GM23248 (cell line): Measurements from ENCODE around the gene SHE. TPM values are rescaled to one million over a fixed set of nuclear protein-coding genes. Genes with fewer than 3 reads are reported as not detected.
A peak's percentile ranks its signal among the peaks of the same experiment; 100 is the strongest.

Experiments
- DNase-seq: peaks from one replicate; pipeline ENCODE4 v3.0.0-alpha.2; 2015
- H2AFZ ChIP-seq: fragments of 200-600 bp; sonication (generic); 2 replicates; pipeline ENCODE4 v1.6.1; 2016; ENCODE audit warnings: antibody characterized with exemption
- H3F3A ChIP-seq: fragments of 200-600 bp; sonication (generic); 2 replicates; pipeline ENCODE4 v1.6.1; 2016; ENCODE audit warnings: mild to moderate bottlenecking, antibody characterized with exemption, mixed run types; ENCODE audit not compliant: insufficient read depth
- H3K27ac ChIP-seq: fragments of 200-600 bp; sonication (generic); 2 replicates; pipeline ENCODE4 v1.5.1; 2016; ENCODE audit warnings: mild to moderate bottlenecking
- H3K27me3 ChIP-seq: fragments of 200-600 bp; sonication (generic); replicated peaks from 2 replicates; pipeline ENCODE4 v1.6.1; 2016; ENCODE audit warnings: mild to moderate bottlenecking; ENCODE audit not compliant: insufficient read depth
- H3K36me3 ChIP-seq: fragments of 200-600 bp; sonication (generic); 2 replicates; pipeline ENCODE4 v1.6.1; 2016; ENCODE audit warnings: low read depth, mild to moderate bottlenecking
- H3K4me1 ChIP-seq: fragments of 200-600 bp; sonication (generic); 2 replicates; pipeline ENCODE4 v1.6.1; 2016; ENCODE audit warnings: mild to moderate bottlenecking; ENCODE audit not compliant: insufficient read depth
- H3K4me2 ChIP-seq: fragments of 200-600 bp; sonication (generic); one replicate; pipeline ENCODE4 v1.6.1; 2016; ENCODE audit warnings: mild to moderate bottlenecking; ENCODE audit not compliant: unreplicated experiment
- H3K4me3 ChIP-seq: fragments of 200-600 bp; sonication (generic); 2 replicates; pipeline ENCODE4 v1.5.1; 2016; ENCODE audit warnings: mild to moderate bottlenecking
- H3K79me2 ChIP-seq: fragments of 200-600 bp; sonication (generic); 2 replicates; pipeline ENCODE4 v1.6.1; 2016; ENCODE audit warnings: mild to moderate bottlenecking; ENCODE audit not compliant: insufficient read depth
- H3K9ac ChIP-seq: fragments of 200-600 bp; sonication (generic); 2 replicates; pipeline ENCODE4 v1.6.1; 2016; ENCODE audit warnings: mild to moderate bottlenecking
- H3K9me2 ChIP-seq: fragments of 200-600 bp; sonication (generic); 2 replicates; pipeline ENCODE4 v1.6.1; 2016; ENCODE audit warnings: mixed run types, mild to moderate bottlenecking, moderate library complexity; ENCODE audit not compliant: insufficient read depth
- H3K9me3 ChIP-seq: fragments of 200-600 bp; sonication (generic); one replicate; pipeline ENCODE4 v1.6.1; 2017; ENCODE audit warnings: low read depth
- H4K20me1 ChIP-seq: fragments of 200-600 bp; sonication (generic); 2 replicates; pipeline ENCODE4 v1.6.0; 2016; ENCODE audit not compliant: insufficient read depth
- EZH2 ChIP-seq: fragments of 200-600 bp; sonication (generic); IDR thresholded peaks from 2 replicates; pipeline ENCODE4 v1.6.1; 2018; ENCODE audit warnings: antibody characterized with exemption, mild to moderate bottlenecking; ENCODE audit not compliant: insufficient read depth, poor library complexity, severe bottlenecking
- EZH2phosphoT487 ChIP-seq: fragments of 200-600 bp; sonication (generic); IDR thresholded peaks from 2 replicates; pipeline ENCODE4 v1.6.1; 2018; ENCODE audit warnings: antibody characterized with exemption, moderate library complexity, mild to moderate bottlenecking, low read depth; ENCODE audit not compliant: insufficient read depth
- WGBS, 2 experiments: methylation state at CpG; one replicate each; pipeline ENCODE4 v1.1.6; 2015 to 2017; ENCODE audit warnings: low lambda C conversion rate in 2 of 2, low coverage in 1 of 2; ENCODE audit errors: missing lambda C conversion rate in 2 of 2; 5-methylcytosine and 5-hydroxymethylcytosine counted together
- in situ Hi-C: fragments of 300-500 bp; cut with MboI; formaldehyde crosslinking; loops from 2 replicates; pipeline ENCODE4 v1.15.0; 2020
- polyA plus RNA-seq: library from polyadenylated mRNA; unstranded; fragments of >200 nt; fragmentation: Nextera tagmentation; extraction: Ambion mirVana; gene quantifications from 2 replicates; pipeline ENCODE4 v1.2.1, GENCODE V29; 2016
- total RNA-seq: library from RNA; depleted of rRNA; stranded (reverse); fragments of >200 nt; shearing (Covaris generic); gene quantifications from 2 replicates; pipeline ENCODE4 v1.2.3, GENCODE V29; 2014

The SHE gene
- total and polyA plus RNA-seq, 2 experiments from 2014 or later, result 0.03 TPM; not detected in 1

DNA sequence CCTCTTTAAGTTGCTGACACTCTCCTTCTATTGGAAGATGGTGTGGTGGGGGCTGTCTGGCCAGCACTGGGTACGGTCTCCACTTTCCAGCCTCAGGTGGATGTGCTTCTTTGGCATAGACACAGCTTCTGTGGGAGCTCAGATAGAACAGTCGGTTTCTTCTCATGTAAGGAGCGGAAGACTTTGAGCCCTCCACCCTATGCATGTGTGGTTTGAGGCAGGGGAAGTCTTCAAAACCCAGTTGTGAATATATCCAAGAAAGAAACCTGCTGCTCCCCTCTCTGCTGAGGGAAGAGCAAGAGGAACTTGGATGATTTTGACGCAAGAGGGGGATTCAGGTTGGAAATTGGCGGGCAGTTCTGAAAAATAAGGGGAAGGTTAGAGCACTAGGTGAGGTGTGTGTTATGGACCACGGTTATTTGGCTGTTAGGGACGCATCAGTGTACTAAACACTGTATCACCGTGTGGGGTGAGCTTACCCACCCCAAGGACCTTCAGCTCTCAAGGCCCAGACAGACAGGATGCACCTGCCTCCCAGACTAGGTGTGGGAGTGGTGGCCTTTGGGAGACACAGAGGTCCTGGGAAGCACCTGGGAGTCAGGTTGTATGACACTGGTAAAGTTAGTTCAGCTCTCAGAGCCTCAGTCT is 60.8 kb downstream of the SHE start:
- H3K4me2 ChIP-seq, result peak overlapping the region; percentile 17
- peaks cover 1% of the 10 kb centered on the region; the same call in 1 of the 2 replicates for H3F3A ChIP-seq
- in situ Hi-C loops, result no loop called here
- no peaks in the 10 kb centered on the region for H3K27me3 ChIP-seq
- H2AFZ ChIP-seq, result no peak overlapping the region
- no peak overlapping the region for H3K27ac ChIP-seq
- no peak overlapping the region for H3K9ac ChIP-seq
- TF ChIP-seq EZH2 (no peak), EZH2phosphoT487 (no peak)
- no peak for DNase-seq
- H4K20me1 ChIP-seq, result no peaks in the 10 kb centered on the region
- no peak overlapping the region for H3K4me3 ChIP-seq
- peaks cover 38% of the 10 kb centered on the region for H3K4me1 ChIP-seq
- H3K79me2 ChIP-seq, result no peaks in the 10 kb centered on the region
- H3K9me3 ChIP-seq, result no peaks in the 10 kb centered on the region
- H3K36me3 ChIP-seq, result no peaks in the 10 kb centered on the region
- 83 to 85% methylated on average over 8 of the region's 8 CpGs for WGBS, 2 experiments
- no peaks in the 10 kb centered on the region for H3K9me2 ChIP-seq

DNA sequence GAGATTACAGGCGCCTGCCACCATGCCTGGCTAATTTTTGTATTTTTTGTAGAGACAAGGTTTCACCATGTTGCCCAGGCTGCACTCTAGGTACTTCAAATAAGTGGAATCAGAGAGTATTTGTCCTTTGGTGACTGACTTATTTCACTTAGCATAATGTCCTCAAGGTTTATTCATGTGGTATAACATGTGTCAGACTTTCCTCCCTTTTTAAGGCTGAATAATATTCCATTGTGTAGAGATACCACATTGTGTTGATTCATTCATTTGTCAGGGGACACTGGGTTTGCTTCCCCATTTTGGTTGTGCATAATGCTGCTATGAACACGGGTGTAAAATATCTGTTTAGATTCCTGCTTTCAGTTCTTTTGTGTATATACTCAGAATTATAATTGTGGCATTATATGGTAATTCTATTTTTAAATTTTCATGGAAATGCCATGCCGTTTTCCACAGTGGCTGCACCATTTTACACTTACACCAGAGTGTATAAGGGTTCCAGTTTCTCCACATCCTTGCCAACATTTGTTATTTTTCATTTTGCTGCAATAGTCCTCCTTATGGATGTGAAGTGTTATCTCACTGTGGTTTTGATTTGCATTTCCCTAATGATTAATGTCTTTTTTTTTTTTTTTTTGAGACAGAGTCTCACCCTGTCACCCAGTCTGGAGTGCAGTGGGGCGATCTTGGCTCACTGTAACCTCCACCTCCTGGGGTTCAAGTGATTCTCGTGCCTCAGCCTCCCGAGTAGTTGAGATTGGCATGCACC is 62.0 kb downstream of the SHE start:
- Histone ChIP-seq H2AFZ (no peak overlapping the region), H3K79me2 (no peaks in the 10 kb centered on the region), H3K36me3 (no peaks in the 10 kb centered on the region), H3K27ac (no peak overlapping the region), H3K4me1 (peaks cover 26% of the 10 kb centered on the region), H3K27me3 (no peaks in the 10 kb centered on the region), H3K4me2 (no peak overlapping the region), H4K20me1 (no peaks in the 10 kb centered on the region), H3F3A (no peaks in the 10 kb centered on the region), H3K4me3 (no peak overlapping the region), H3K9me3 (no peaks in the 10 kb centered on the region), H3K9ac (no peak overlapping the region), H3K9me2 (no peaks in the 10 kb centered on the region)
- 76 to 78% methylated on average over 6 of the region's 6 CpGs for WGBS, 2 experiments
- DNase-seq, result no peak
- in situ Hi-C loops, result no loop called here
- no peak for TF ChIP-seq EZH2phosphoT487
- no peak for TF ChIP-seq EZH2

DNA sequence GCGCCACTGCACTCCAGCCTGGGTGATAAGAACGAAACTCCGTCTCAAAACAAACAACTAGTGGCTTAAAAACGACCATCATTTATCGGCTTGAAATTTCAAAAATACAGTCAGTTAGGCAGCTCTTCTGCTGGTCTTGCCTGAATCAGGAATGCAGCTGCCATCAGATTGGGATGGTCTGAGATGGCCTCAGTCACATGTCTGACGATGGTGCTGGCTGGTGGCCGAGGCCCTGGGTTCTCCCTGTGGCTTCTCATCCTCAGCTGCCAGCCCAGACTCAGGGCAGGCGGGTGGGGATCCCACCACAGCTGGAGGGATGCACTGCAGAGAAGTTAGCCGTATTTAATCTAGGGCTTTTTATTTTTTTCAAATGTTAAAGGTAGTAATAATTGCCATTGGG is 65.8 kb downstream of the SHE start:
- H3K9ac ChIP-seq, result no peak overlapping the region
- no peak overlapping the region for H3K4me2 ChIP-seq
- H3K9me2 ChIP-seq, result no peaks in the 10 kb centered on the region
- H3K79me2 ChIP-seq, result no peaks in the 10 kb centered on the region
- no peaks in the 10 kb centered on the region for H3K9me3 ChIP-seq
- no peak for DNase-seq
- 81 to 82% methylated on average over 9 of the region's 9 CpGs for WGBS, 2 experiments
- in situ Hi-C loops, result no loop called here
- no peaks in the 10 kb centered on the region for H4K20me1 ChIP-seq
- H2AFZ ChIP-seq, result no peak overlapping the region
- no peaks in the 10 kb centered on the region for H3K36me3 ChIP-seq
- no peak for TF ChIP-seq EZH2phosphoT487
- TF ChIP-seq EZH2, result no peak
- H3K27ac ChIP-seq, result no peak overlapping the region
- no peak overlapping the region for H3K4me3 ChIP-seq
- peaks cover 18% of the 10 kb centered on the region for H3K4me1 ChIP-seq
- no peaks in the 10 kb centered on the region for H3K27me3 ChIP-seq
- peaks cover 17% of the 10 kb centered on the region for H3F3A ChIP-seq

DNA sequence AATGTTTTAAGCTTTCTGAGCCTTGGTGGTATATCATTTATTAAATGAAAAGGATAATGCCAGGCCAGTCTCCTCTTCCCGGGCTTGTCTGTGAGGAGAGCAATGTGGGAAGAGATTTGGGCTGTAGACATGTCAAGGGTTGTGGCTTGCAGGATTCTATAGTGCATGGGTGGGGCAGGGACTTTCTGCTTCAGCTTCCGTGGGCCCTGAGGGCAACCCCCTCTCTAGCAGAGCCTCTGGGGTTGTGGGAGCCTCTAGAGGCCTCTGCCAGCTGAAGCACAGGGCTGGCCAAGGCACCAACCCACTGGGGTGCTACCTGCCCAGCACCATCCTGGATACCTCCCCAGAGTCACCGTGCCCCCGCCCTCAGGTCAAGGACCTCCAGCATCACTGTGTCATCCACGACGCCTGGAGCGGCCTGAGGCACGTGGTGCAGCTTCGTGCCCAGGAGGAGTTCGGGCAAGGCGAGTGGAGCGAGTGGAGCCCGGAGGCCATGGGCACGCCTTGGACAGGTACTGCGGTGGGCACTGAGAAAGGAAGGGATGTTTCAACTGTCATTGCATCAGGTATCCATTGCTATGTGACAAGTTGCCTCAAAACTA is 66.5 kb downstream of the SHE start:
- Histone ChIP-seq H2AFZ (no peak overlapping the region), H3K36me3 (no peaks in the 10 kb centered on the region), H3K9ac (no peak overlapping the region), H3F3A (peaks cover 23% of the 10 kb centered on the region), H3K27me3 (no peaks in the 10 kb centered on the region), H3K4me1 (peaks cover 25% of the 10 kb centered on the region), H4K20me1 (no peaks in the 10 kb centered on the region), H3K27ac (no peak overlapping the region), H3K4me2 (no peak overlapping the region), H3K9me3 (no peaks in the 10 kb centered on the region), H3K79me2 (no peaks in the 10 kb centered on the region), H3K9me2 (no peaks in the 10 kb centered on the region), H3K4me3 (no peak overlapping the region)
- 98% methylated on average over 14 to 15 of the region's 15 CpGs for whole genome bisulfite sequencing, 2 experiments
- in situ Hi-C loops, result no loop called here
- no peak for DNase-seq
- no peak for TF ChIP-seq EZH2phosphoT487
